ENCODE results near the gene HNRNPM.
"Not testable (repeated sequence)": the region's sequence is repeated elsewhere in the genome, so short reads cannot be mapped to it uniquely, and the experiment has no call there.

Gene HNRNPM

GRCh38 chr19:8429044-8429443, 15.7 kb upstream of the HNRNPM start:
- DNase-seq, result no peak

GRCh38 chr19:8429826-8430225, 14.9 kb upstream of the HNRNPM start:
- DNase-seq, result no peak

GRCh38 chr19:8430650-8431049, 14.1 kb upstream of the HNRNPM start:
- no peak for DNase-seq

- no peak for DNase-seq
Observed at GRCh38 chr19:8438236-8438635, 6.5 kb upstream of the HNRNPM start.

- no peak for DNase-seq
Observed at GRCh38 chr19:8441725-8442544, 2.8 kb upstream of the HNRNPM start.

GRCh38 chr19:8444140-8444676, 567 bp upstream of the HNRNPM start:
- DNase-seq, result not testable (repeated sequence)

- no peak for DNase-seq
Observed at GRCh38 chr19:8445488-8446001, 770 bp downstream of the HNRNPM start.

- no peak for DNase-seq
Observed at GRCh38 chr19:8446061-8446709, 1.4 kb downstream of the HNRNPM start.

GRCh38 chr19:8449830-8450229, 5.1 kb downstream of the HNRNPM start:
- DNase-seq, result no peak

- no peak for DNase-seq
Observed at GRCh38 chr19:8451377-8451776, 6.6 kb downstream of the HNRNPM start.

- no peak for DNase-seq
Observed at GRCh38 chr19:8451885-8452284, 7.1 kb downstream of the HNRNPM start.

- no peak for DNase-seq
Observed at GRCh38 chr19:8452446-8453123, 7.8 kb downstream of the HNRNPM start.

GRCh38 chr19:8453616-8454015, 8.8 kb downstream of the HNRNPM start:
- DNase-seq, result no peak

- DNase-seq, result no peak
Observed at GRCh38 chr19:8454218-8454617, 9.4 kb downstream of the HNRNPM start.

- no peak for DNase-seq
Observed at GRCh38 chr19:8455018-8455417, 10.2 kb downstream of the HNRNPM start.

- no peak for DNase-seq
Observed at GRCh38 chr19:8456064-8456463, 11.3 kb downstream of the HNRNPM start.

- no peak for DNase-seq
Observed at GRCh38 chr19:8457209-8457608, 12.4 kb downstream of the HNRNPM start.

- DNase-seq, result no peak
Observed at GRCh38 chr19:8457827-8458226, 13.1 kb downstream of the HNRNPM start.

- DNase-seq, result no peak
Observed at GRCh38 chr19:8458380-8458779, 13.6 kb downstream of the HNRNPM start.

GRCh38 chr19:8459095-8459494, 14.3 kb downstream of the HNRNPM start:
- DNase-seq, result no peak

GRCh38 chr19:8459520-8460270, 14.9 kb downstream of the HNRNPM start:
- no peak for DNase-seq

GRCh38 chr19:8460516-8461298, 15.9 kb downstream of the HNRNPM start:
- DNase-seq, result no peak

All from NCI-H2107 (cell line).